ENCODE results near the gene CDK16. TPM values are rescaled to one million over a fixed set of nuclear protein-coding genes. Genes with fewer than 3 reads are reported as not detected.

The CDK16 gene
- total and polyA plus RNA-seq, 10 donors: 18.4 to 75.3 (median 55.7) TPM

- H3K27ac ChIP-seq: peak overlapping the region; percentile 67 to 98 (median 96)
- peak; percentile 98 for DNase-seq
- intact Hi-C loops (cut with DNase I; ENCODE audit: low total_unique reads): no loop called here
- WGBS, 5 donors: 0 to 29% (median 1%) methylated on average over 38 to 51 of the region's 51 CpGs
- peaks cover 0 to 19% (median 8%) of the 10 kb centered on the region in 6 donors for H3K36me3 ChIP-seq
- H3K27me3 ChIP-seq (replicated peaks in 1 of 7): no peaks in the 10 kb centered on the region
- H3K4me1 ChIP-seq: peaks cover 0 to 37% (median 0%) of the 10 kb centered on the region in 6 donors
- H3K9me3 ChIP-seq: no peaks in the 10 kb centered on the region
- H3K4me3 ChIP-seq: peak overlapping the region; percentile 37 to 72 (median 49)
- TF ChIP-seq POLR2A (IDR thresholded peaks at IDR 0.05) (no peak), POLR2AphosphoS5 (IDR thresholded peaks at IDR 0.05) (peak; percentile 68 to 69 (median 68)), CTCF (IDR thresholded peaks at IDR 0.05 in 8 of 11, conservative IDR thresholded peaks at IDR 0.05 in 3 of 11) (no peak)
Observed at GRCh38 chrX:47233333-47234113, 15.0 kb downstream of the CDK16 start.

DNA sequence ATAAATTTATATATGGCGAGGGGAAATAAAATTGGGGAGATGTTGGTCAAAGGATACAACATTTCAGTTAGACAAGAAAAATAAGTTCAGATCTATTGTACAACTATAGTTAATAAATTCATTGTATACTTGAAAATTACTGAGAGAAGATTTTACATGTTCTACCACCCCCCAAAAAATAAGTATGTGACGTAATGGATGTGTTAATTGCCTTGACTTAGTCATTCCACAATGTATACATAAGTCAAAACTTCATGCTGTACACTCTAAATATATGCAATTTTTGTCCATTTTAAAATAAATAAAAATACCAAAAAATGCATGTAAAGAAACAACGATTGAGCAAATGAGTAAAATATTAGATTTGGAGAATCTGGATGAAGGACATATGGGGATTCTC, 16.1 kb downstream of the CDK16 start:
- no peaks in the 10 kb centered on the region for H3K9me3 ChIP-seq
- intact Hi-C loops (cut with DNase I; ENCODE audit: low total_unique reads): no loop called here
- peaks cover 0 to 15% (median 0%) of the 10 kb centered on the region in 6 donors for H3K36me3 ChIP-seq
- no peaks in the 10 kb centered on the region for H3K27me3 ChIP-seq (replicated peaks in 1 of 7)
- H3K4me3 ChIP-seq: peak overlapping the region in 5 of 8 donors; percentile 37 to 72 (median 50)
- H3K27ac ChIP-seq: peak overlapping the region; percentile 67 to 98 (median 96)
- TF ChIP-seq POLR2A (IDR thresholded peaks at IDR 0.05): no peak
- TF ChIP-seq CTCF (IDR thresholded peaks at IDR 0.05 in 8 of 11, conservative IDR thresholded peaks at IDR 0.05 in 3 of 11): no peak
- no peak for TF ChIP-seq POLR2AphosphoS5 (IDR thresholded peaks at IDR 0.05)
- 60 to 71% (median 67%) methylated on average over 3 of the region's 3 CpGs for WGBS, 5 donors
- DNase-seq: no peak
- H3K4me1 ChIP-seq: peaks cover 0 to 37% (median 0%) of the 10 kb centered on the region in 6 donors

DNA sequence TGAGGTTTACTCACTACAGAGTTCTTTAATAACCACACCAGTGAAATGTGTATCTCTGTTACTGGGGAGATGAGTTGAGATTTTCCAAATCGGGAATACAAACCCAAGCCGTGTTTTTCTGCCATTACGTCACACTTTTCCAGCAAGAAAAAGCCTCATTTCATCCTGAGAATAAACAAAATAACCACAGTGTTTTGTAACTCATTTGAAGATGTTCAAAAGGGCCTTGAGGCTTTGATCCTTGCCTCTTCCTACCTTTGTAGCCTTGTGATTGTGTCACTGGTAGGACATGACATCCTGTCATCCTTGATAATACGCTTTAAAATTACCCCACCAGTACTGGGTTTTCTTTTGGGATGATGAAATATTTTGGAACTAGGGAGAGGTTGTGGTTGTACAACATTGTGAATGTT, 17.2 kb downstream of the CDK16 start:
- intact Hi-C loops (cut with DNase I; ENCODE audit: low total_unique reads): no loop called here
- no peaks in the 10 kb centered on the region for H3K9me3 ChIP-seq

More for the DNA sequence above, 17.2 kb downstream of the CDK16 start:
- Histone ChIP-seq H3K4me1 (peaks cover 0 to 37% (median 0%) of the 10 kb centered on the region in 6 donors), H3K27me3 (replicated peaks in 1 of 7) (no peaks in the 10 kb centered on the region), H3K4me3 (no peak overlapping the region), H3K27ac (no peak overlapping the region), H3K36me3 (peaks cover 0 to 18% (median 4%) of the 10 kb centered on the region in 6 donors)
- DNase-seq: no peak
- 64 to 76% (median 74%) methylated on average over 4 of the region's 4 CpGs for WGBS, 5 donors
- TF ChIP-seq POLR2A (IDR thresholded peaks at IDR 0.05) (no peak), POLR2AphosphoS5 (IDR thresholded peaks at IDR 0.05) (no peak), CTCF (IDR thresholded peaks at IDR 0.05 in 8 of 11, conservative IDR thresholded peaks at IDR 0.05 in 3 of 11) (no peak)
